Measurements from ENCODE around the gene SLC35G2.
"Not testable (repeated sequence)": the region's sequence is repeated elsewhere in the genome, so short reads cannot be mapped to it uniquely, and the experiment has no call there.

GRCh38 chr3:136801146-136801545, 17.8 kb upstream of the SLC35G2 start:
- not testable (repeated sequence) for TF ChIP-seq TAF1 (IDR thresholded peaks at IDR 0.05; ENCODE audit: low read depth); CTCF (IDR thresholded peaks at IDR 0.05; ENCODE audit: poor library complexity, severe bottlenecking); EZH2 (IDR thresholded peaks at IDR 0.05; ENCODE audit: borderline replicate concordance, insufficient read depth, low read length, poor library complexity, severe bottlenecking); POLR2AphosphoS5 (IDR thresholded peaks at IDR 0.05); SMC3 (conservative IDR thresholded peaks at IDR 0.05; ENCODE audit: poor library complexity); EP300 (conservative IDR thresholded peaks at IDR 0.05; ENCODE audit: poor library complexity, severe bottlenecking); RAD21 (conservative IDR thresholded peaks at IDR 0.05)

All from neural cell (in vitro differentiated cells).